NCI-H2029 (cell line): Measurements from ENCODE around the gene MEN1.

Source experiments
- DNase-seq: peaks from one replicate; lab custom pipeline; 2025; lab: John Stamatoyannopoulos, UW

MEN1 gene

DNA sequence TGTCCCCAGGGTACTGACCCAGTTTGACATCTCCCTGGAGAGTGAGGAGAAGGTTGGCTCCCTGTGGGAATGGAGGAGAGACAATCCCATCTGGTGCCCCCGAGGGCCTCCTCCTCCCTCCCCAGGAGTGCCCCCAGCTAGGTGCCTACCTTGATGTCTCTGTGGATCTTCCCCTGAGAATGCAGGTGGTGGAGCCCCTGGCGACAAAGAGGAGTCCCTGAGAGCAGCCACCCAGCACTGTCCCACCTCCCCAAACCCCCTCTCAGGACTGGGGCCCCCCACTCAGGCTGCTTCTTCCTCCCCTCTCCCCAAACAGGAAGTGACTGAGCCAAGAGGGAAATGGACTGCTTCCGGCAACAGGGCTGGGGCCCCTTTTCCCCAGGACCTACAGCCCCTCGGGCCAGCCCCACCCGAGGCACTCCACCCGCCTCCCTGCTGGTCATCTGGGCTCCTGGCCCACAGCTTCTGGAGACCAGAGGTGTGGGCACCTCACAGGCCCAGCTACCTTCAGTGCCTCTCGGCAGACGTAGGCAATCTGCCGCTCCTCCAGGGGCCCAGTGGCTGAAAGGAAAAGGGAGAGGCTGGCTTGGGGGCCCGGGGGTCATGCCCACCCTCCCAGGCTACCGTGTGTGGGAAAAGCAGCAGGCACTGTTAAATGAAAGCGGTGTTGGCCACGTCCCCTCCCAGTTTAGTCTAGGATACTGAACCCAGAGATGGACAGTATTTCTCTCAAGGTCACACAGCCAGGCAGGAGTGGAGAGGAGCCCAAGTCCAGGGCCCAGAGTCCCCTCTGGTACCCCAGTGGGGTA, 8.6 kb downstream of the MEN1 start:
- no peak for DNase-seq

- DNase-seq: no peak
Measured at GRCh38 chr11:64801158-64801464, 9.2 kb downstream of the MEN1 start.

DNA sequence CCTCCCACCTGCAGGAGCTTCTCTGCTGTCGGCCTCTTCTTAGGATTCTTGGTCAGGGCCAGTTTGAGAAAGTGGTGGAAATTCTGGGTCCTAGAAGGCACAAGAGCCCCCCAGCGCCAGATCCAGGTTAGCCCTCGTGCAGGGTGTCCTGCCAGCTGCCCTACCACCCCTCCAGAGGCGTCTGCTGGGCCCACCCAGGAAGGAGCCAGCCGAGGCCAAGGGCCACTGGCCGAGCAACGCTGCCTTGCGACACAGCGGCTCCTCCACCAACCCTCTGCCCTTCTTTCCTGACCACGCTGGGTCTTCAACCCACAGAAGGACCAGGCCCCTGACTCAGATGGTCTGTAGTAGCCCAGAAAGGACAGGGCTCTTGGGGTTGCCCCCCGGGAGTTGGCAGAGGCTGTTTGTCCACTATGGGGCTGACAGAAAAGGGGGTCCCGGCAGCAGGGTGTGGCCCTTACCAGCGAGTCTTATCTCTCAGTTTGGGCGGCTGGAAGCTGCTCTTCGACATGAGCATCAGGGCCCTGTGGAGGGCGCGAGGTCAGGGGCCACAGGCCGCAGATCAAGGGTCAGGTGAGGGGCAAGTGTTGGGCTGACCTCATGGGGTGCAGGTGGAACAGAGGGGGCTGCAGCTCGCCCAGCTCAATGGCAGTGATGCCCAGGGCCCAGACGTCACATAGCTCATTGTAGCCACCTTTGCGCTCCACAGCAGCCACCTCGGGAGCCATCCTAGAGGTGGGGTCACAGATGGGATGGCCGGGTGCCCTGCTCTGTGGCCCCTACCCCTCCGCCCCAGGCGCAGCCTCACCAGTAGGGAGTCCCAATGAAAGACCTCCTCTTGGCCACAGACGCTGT, 9.8 kb downstream of the MEN1 start:
- DNase-seq: no peak

- no peak for DNase-seq
Measured at GRCh38 chr11:64799623-64800302, 10.6 kb downstream of the MEN1 start.

- DNase-seq: no peak
Measured at GRCh38 chr11:64799256-64799622, 11.1 kb downstream of the MEN1 start.

GRCh38 chr11:64796757-64797541, 13.4 kb downstream of the MEN1 start:
- DNase-seq: no peak

DNA sequence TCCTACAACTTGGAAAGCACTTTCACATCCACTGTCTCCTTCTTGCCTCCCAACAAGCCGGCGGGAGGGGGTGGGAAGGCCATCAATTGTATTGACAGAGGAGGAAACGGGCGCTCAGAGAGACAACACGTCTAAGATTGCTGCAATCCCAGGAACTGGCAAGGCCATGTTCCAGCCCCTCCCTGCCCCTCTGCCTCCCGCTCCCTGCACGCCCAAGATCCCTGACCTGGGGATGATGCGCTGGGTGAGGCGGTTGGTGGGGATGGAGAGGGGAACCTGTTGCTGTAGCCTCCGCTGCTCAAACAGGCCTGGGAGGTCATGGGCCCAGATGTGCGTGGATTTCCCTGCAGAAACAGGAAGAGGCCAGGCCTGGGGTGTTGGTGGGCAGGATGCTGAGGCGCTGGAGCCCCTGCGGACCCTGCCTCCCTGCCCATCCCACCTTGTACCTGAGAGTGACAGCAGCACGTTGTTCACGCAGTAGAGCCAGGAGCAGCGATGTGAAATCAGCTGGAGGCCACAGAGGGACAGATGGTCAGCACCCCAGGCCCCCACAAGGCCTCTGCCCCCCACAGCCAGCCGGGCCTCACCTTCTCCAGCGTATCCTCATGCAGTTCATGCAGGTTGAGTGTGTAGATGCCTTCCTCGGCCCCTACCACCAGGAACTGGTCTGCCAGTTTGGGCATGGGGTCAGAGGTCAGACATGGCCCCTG, 14.1 kb downstream of the MEN1 start:
- DNase-seq: no peak

DNA sequence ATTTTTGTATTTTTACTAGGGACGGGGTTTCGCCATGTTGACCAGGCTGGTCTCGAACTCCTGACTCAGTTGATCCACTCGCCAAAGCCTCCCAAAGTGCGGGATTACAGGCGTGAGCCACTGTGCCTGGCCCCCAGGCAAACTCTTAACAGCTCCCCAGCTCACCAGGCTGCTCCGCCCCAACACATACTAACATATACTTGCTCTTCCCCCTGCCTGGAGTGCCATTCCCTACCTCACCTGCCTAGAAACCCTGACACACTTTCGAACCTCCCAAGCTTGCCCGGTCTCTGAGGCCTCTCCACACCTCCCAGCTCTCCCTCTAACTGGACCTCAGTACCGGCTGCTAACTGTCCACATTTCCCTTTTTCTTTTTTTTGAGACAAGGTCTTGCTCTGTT, 15.8 kb downstream of the MEN1 start:
- no peak for DNase-seq

GRCh38 chr11:64793271-64794160, 16.8 kb downstream of the MEN1 start:
- DNase-seq: no peak

GRCh38 chr11:64792482-64792881, 17.9 kb downstream of the MEN1 start:
- no peak for DNase-seq

DNA sequence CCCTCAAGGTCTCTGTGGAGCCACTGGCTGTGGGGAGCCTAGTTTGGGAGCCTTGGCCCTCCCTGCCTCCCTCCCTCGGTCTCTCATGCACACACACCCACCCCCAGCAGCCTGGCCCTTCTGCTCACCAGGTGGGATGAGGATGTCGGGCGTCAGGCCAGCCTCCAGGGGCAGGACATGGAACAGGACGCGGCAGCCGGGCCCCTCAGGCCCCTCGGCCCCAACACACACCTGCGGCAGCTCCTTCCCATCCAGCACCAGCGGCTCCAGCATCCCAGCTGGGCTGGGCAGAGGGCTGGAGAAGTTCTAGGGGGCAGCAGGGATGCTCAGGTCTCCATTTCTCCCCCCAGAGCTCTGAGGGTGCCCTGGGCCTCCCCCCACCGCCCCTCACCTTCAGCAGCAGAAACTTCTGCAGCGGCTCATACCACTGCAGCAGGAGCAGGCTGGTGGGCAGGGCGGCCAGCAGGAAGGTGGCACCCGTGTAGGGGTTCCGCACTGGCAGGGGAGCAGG, 18.5 kb downstream of the MEN1 start:
- no peak for DNase-seq

GRCh38 chr11:64790205-64791095, 19.9 kb downstream of the MEN1 start:
- no peak for DNase-seq

DNA sequence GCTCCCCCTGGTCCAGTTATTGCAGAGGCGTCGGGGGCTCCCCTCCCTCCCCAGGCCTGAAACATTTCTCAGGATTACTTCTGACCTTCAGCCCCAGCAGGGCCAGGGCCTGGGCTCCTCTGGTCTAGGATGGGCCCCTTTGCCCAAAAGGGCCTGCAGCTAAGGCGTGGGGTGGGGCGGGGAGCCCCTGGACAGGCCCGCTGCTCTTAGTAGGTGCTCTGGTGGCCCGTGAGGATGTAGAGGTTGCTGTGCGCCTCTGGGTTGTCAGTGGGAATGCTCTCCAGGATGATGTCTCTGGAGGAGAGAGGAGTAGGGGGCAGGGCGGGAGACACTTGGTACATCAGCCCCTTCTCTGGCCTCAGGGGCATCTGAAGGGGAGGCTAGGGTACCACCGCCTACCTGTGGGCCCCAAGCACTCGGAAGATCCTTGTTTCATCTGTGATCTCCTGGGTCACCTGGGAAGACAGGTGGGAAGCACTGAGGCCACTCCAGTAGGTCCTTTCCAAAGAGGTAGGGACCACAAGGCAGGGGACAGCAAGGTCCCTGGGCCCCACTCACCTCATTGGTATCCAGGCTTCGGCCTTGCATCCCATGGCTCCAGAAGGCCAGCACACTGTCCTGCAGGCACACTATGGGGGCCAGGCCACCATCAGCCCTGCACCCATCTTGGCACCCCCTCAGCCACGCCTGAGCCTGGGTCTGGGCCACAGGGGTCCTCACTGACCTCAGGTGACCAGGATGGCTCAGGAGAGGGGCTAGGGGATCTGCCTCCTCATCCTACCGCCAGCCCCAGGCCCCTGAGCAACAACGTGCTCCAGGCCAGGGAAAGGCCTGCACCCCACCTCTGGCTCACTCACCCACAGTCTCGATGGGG, 20.8 kb downstream of the MEN1 start:
- no peak for DNase-seq

DNA sequence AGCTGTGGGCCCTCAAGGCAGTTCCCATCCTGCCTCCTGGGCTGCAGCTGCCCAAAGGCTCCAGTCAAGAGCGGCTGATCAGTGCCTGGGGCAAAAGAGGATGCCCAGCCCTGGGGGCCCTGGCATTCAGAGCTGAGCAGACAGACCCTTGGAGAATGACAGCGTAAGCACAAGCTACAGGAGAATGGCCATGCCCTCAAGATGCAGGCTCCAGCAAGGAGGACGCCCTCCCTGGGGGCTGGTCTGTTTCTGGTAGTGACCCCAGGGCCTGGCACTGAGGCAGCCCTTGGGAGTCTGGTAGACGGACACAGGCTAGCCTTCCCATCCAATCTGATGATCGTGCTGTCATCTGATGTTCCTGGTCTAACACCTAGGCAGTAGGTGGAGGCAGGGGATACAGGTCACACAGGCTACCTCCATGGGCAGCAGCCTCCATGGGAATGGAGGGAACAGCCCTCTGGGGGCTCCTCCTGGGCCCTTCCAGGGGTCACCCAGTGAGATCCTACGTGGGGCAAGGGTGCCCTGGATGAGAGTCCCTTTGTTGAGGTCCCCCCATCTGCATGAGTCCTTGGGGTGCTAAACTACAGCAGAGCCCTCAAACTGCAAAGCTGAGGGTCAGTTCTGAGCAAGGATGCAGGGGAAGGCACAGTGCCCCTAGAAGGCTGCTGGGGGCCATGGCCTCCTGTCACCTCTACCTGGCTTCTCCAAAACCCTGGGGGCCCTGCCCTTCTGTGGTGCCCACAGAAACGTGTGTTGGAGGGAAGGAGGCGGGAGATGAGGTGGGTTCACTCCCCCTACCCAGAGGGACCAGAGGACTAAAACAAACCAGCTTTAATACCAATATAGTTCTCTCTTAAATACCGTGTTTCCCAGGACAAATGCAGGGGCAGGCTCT, 21.8 kb downstream of the MEN1 start:
- no peak for DNase-seq

GRCh38 chr11:64787526-64788320, 22.6 kb downstream of the MEN1 start:
- no peak for DNase-seq

GRCh38 chr11:64786308-64786707, 24.0 kb downstream of the MEN1 start:
- no peak for DNase-seq
